Measurements from ENCODE around the gene GRM7. TPM values are rescaled to one million over a fixed set of nuclear protein-coding genes. Genes with fewer than 3 reads are reported as not detected.

The GRM7 gene
- total RNA-seq, 6 experiments from 2014 or later = not detected

DNA sequence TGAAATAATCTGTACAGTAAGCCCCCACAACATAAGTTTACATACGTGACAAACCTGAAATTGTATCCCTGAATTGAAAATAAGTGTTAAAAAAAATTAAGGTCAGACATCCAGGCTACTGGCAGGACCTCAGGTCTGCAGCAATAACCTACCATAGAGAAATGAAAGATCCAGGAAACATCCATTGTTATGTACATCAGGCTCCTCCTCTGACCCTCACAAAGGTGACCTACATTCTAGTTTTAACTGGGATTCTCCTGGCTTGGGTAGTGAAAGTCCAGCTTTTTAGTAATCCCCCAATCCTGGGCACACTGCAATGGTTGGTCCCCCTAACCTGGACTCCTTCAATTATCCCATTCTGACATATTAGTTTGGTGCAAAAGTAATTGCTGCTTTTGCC lies 891.1 kb downstream of the GRM7 start:
- Mint-ChIP-seq H3K4me3 (no peak overlapping the region), H3K27ac (no peak overlapping the region), H3K36me3 (ENCODE audit: low read depth) (no peaks in the 10 kb centered on the region)

GRCh38 chr3:7754653-7755441 lies 893.9 kb downstream of the GRM7 start:
- no peak overlapping the region for H3K4me3 Mint-ChIP-seq
- H3K9me3 Mint-ChIP-seq = peaks cover 44% of the 10 kb centered on the region
- TF ChIP-seq CTCF (IDR thresholded peaks at IDR 0.05) = no peak
- H3K27me3 Mint-ChIP-seq (ENCODE audit: insufficient read depth) = no peaks in the 10 kb centered on the region; the same call in 1 of the 2 replicates
- DNase-seq = no peak
- H3K36me3 Mint-ChIP-seq (ENCODE audit: low read depth) = no peaks in the 10 kb centered on the region
- H3K4me1 Mint-ChIP-seq (ENCODE audit: low read depth) = no peaks in the 10 kb centered on the region
- H3K27ac Mint-ChIP-seq = no peak overlapping the region

More for the DNA sequence above, 891.1 kb downstream of the GRM7 start:
- DNase-seq = no peak
- H3K4me1 Mint-ChIP-seq (ENCODE audit: low read depth) = no peaks in the 10 kb centered on the region
- peaks cover 34% of the 10 kb centered on the region for H3K9me3 Mint-ChIP-seq
- H3K27me3 Mint-ChIP-seq (ENCODE audit: insufficient read depth) = no peaks in the 10 kb centered on the region
- TF ChIP-seq CTCF (IDR thresholded peaks at IDR 0.05) = no peak

GRCh38 chr3:7759630-7760029 lies 898.7 kb downstream of the GRM7 start:
- no peak overlapping the region for H3K4me3 Mint-ChIP-seq
- H3K27me3 Mint-ChIP-seq (ENCODE audit: insufficient read depth) = no peaks in the 10 kb centered on the region; the same call in 1 of the 2 replicates
- H3K9me3 Mint-ChIP-seq = peaks cover 50% of the 10 kb centered on the region
- no peak overlapping the region for H3K27ac Mint-ChIP-seq
- H3K4me1 Mint-ChIP-seq (ENCODE audit: low read depth) = no peaks in the 10 kb centered on the region
- TF ChIP-seq CTCF (IDR thresholded peaks at IDR 0.05) = no peak
- no peak for DNase-seq
- H3K36me3 Mint-ChIP-seq (ENCODE audit: low read depth) = 0 out of 2 replicates have a peak, but pooled peaks cover 7% of the 10 kb centered on the region

GRCh38 chr3:7760718-7761117 lies 899.8 kb downstream of the GRM7 start:
- Mint-ChIP-seq H3K4me3 (no peak overlapping the region), H3K4me1 (ENCODE audit: low read depth) (no peaks in the 10 kb centered on the region), H3K9me3 (peaks cover 53% of the 10 kb centered on the region), H3K36me3 (ENCODE audit: low read depth) (0 out of 2 replicates have a peak, but pooled peaks cover 7% of the 10 kb centered on the region), H3K27ac (no peak overlapping the region), H3K27me3 (ENCODE audit: insufficient read depth) (no peaks in the 10 kb centered on the region; the same call in 1 of the 2 replicates)
- no peak for TF ChIP-seq CTCF (IDR thresholded peaks at IDR 0.05)
- DNase-seq = no peak

DNA sequence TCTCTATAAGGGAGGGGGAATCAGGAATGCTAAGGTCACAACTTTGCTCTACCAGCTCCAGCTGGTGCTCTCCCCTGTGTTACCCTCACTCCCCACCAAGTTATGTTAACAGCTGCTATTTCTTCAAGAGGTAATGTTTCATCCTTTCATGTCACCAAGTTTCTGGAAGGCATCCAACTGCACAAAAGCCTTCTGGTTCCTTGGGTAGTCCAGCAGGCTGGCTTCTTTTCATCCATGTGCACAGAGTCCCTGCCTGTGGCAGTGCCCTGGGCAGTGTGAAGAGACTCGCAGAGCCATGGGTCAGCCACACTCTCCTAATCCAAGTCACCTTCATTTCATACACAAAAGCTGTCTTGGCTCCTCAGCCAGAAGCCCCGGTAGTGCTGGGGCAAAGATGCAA lies 903.2 kb downstream of the GRM7 start:
- Mint-ChIP-seq H3K9me3 (peaks cover 56% of the 10 kb centered on the region), H3K36me3 (ENCODE audit: low read depth) (0 out of 2 replicates have a peak, but pooled peaks cover 7% of the 10 kb centered on the region), H3K4me3 (no peak overlapping the region), H3K27ac (no peak overlapping the region), H3K4me1 (ENCODE audit: low read depth) (no peaks in the 10 kb centered on the region), H3K27me3 (ENCODE audit: insufficient read depth) (no peaks in the 10 kb centered on the region)
- no peak for DNase-seq
- no peak for TF ChIP-seq CTCF (IDR thresholded peaks at IDR 0.05)

Data from HFFc6 (cell line).